ENCODE measurements around the gene KCNQ1OT1. TPM values are rescaled to one million over a fixed set of nuclear protein-coding genes. Genes with fewer than 3 reads are reported as not detected.

Gene KCNQ1OT1
- total RNA-seq, 2 donors from 2014 or later, result 1.0 to 2.1 TPM

GRCh38 chr11:2562890-2563212 is 136.9 kb downstream of the KCNQ1OT1 start:
- no peak overlapping the region for H3K27ac ChIP-seq
- no peak for DNase-seq (ENCODE audit: low spot score)
- no peaks in the 10 kb centered on the region for H3K4me1 ChIP-seq (replicated peaks)
- no peaks in the 10 kb centered on the region for H3K36me3 ChIP-seq
- no peaks in the 10 kb centered on the region for H3K9me3 ChIP-seq
- H3K27me3 ChIP-seq (replicated peaks; ENCODE audit: insufficient read depth), result no peaks in the 10 kb centered on the region
- H3K4me3 ChIP-seq, result no peak overlapping the region
- intact Hi-C loops (cut with DNase I), result no loop called here
- 96% methylated on average over 6 of the region's 6 CpGs for WGBS
- TF ChIP-seq, protein P1, sequence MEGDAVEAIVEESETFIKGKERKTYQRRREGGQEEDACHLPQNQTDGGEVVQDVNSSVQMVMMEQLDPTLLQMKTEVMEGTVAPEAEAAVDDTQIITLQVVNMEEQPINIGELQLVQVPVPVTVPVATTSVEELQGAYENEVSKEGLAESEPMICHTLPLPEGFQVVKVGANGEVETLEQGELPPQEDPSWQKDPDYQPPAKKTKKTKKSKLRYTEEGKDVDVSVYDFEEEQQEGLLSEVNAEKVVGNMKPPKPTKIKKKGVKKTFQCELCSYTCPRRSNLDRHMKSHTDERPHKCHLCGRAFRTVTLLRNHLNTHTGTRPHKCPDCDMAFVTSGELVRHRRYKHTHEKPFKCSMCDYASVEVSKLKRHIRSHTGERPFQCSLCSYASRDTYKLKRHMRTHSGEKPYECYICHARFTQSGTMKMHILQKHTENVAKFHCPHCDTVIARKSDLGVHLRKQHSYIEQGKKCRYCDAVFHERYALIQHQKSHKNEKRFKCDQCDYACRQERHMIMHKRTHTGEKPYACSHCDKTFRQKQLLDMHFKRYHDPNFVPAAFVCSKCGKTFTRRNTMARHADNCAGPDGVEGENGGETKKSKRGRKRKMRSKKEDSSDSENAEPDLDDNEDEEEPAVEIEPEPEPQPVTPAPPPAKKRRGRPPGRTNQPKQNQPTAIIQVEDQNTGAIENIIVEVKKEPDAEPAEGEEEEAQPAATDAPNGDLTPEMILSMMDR (IDR thresholded peaks at IDR 0.05), result no peak
- TF ChIP-seq POLR2A (IDR thresholded peaks at IDR 0.05) (no peak), POLR2AphosphoS5 (IDR thresholded peaks at IDR 0.05) (no peak)

DNA sequence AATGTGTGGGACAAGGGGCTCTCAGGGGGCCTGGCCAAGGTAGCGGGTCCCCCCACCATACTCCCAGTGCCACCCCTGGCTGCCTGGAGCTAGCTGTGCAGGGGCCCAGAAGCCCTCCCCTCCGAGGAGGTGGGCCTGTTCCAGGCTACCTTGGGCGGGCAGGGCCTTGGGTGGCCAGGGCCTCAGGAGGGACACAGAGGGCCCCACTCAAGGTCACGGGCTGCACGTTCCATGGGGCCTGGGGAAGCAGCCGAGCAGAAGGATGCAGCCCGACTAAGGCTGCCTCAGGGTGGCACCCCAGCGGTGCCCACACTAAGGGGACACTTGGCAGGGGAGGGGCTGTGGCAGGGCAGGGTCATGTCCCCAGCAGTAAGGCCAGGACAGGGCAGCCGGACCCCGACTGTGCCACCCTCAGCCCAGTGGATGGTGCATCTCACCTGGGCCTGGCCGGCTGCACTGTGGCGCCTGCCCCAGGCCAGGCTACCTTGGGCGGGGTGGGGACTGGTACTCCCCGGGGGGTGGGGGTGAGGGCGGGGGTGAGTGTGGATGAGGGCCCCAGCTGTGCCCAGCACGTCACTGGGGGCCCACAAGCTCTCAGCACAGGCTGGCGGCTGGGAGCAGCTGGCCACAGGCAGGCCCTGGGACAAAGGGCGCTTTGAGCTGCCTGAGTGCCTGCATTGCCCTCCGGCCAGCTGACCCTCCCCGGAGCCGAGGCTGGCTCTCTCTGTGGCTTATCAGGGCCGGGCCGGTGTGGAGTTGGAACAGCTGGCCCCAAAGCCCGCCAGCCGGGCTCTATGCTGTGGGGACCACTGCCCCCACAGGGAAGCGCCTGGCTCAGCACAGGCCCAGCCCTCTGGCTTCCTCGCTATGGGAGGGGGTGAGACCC is 137.9 kb downstream of the KCNQ1OT1 start:
- TF ChIP-seq, protein P1 (IDR thresholded peaks at IDR 0.05), result no peak
- TF ChIP-seq POLR2A (IDR thresholded peaks at IDR 0.05) (no peak), POLR2AphosphoS5 (IDR thresholded peaks at IDR 0.05) (no peak)
- H3K9me3 ChIP-seq, result no peaks in the 10 kb centered on the region
- H3K4me3 ChIP-seq, result no peak overlapping the region
- intact Hi-C loops (cut with DNase I), result no loop called here
- no peak overlapping the region for H3K27ac ChIP-seq
- H3K4me1 ChIP-seq (replicated peaks), result no peaks in the 10 kb centered on the region
- no peaks in the 10 kb centered on the region for H3K27me3 ChIP-seq (replicated peaks; ENCODE audit: insufficient read depth)
- no peak for DNase-seq (ENCODE audit: low spot score)
- H3K36me3 ChIP-seq, result no peaks in the 10 kb centered on the region
- WGBS, result 95% methylated on average over 27 of the region's 27 CpGs

- Histone ChIP-seq H3K4me3 (no peak overlapping the region), H3K27me3 (replicated peaks; ENCODE audit: insufficient read depth) (no peaks in the 10 kb centered on the region), H3K4me1 (replicated peaks) (no peaks in the 10 kb centered on the region), H3K27ac (no peak overlapping the region), H3K9me3 (no peaks in the 10 kb centered on the region), H3K36me3 (no peaks in the 10 kb centered on the region)
- 79% methylated on average over 28 of the region's 28 CpGs for WGBS
- TF ChIP-seq POLR2A (IDR thresholded peaks at IDR 0.05) (no peak), POLR2AphosphoS5 (IDR thresholded peaks at IDR 0.05) (no peak)
- TF ChIP-seq, protein P1 (IDR thresholded peaks at IDR 0.05), result no peak
- DNase-seq (ENCODE audit: low spot score), result no peak
- intact Hi-C loops (cut with DNase I), result no loop called here
These were observed 140.1 kb downstream of the KCNQ1OT1 start for GRCh38 chr11:2559527-2560311.

GRCh38 chr11:2558861-2559526 is 140.8 kb downstream of the KCNQ1OT1 start:
- no peak for TF ChIP-seq POLR2A (IDR thresholded peaks at IDR 0.05)
- TF ChIP-seq, protein P1 (IDR thresholded peaks at IDR 0.05), result no peak
- TF ChIP-seq POLR2AphosphoS5 (IDR thresholded peaks at IDR 0.05), result no peak
- WGBS, result 89% methylated on average over 13 of the region's 13 CpGs
- Histone ChIP-seq H3K4me3 (no peak overlapping the region), H3K9me3 (no peaks in the 10 kb centered on the region), H3K36me3 (no peaks in the 10 kb centered on the region), H3K27ac (no peak overlapping the region), H3K27me3 (replicated peaks; ENCODE audit: insufficient read depth) (no peaks in the 10 kb centered on the region), H3K4me1 (replicated peaks) (no peaks in the 10 kb centered on the region)
- DNase-seq (ENCODE audit: low spot score), result no peak
- intact Hi-C loops (cut with DNase I), result no loop called here
